Measurements from ENCODE around the gene KRT222.

DNA sequence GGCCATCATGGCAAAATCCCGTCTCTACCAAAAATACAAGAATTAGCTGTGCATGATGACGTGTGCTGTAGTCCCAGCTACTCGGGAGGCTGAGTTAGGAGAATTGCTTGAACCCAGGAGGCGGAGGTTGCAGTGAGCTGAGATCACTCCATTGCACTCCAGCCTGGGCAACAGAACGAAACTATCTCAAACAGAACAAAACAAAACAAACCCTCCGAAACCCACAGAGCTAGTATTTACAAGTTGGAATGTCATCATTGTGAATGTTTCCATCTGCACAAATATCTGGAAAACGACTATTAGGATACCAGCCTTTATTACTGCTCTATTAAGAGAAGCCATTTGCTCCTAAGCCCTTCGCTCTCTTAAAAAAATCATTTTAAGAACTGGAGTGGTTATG, 43.4 kb downstream of the KRT222 start:
- TF ChIP-seq CTCF (conservative IDR thresholded peaks at IDR 0.05; ENCODE audit: low read length) (no peak), EZH2phosphoT487 (IDR thresholded peaks at IDR 0.05; ENCODE audit: borderline replicate concordance, low read depth, low read length) (no peak)
